NOMO-1 treated with dmso at 0.1 percent for 144 hours (cell line): ENCODE measurements around the gene MRPL53.
"Not testable (repeated sequence)": the region's sequence is repeated elsewhere in the genome, so short reads cannot be mapped to it uniquely, and the experiment has no call there.

ENCODE experiments used
- DNase-seq: peaks from one replicate; lab custom pipeline; 2025; ENCODE audit not compliant: unreplicated experiment; lab: John Stamatoyannopoulos, UW

Gene MRPL53

DNA sequence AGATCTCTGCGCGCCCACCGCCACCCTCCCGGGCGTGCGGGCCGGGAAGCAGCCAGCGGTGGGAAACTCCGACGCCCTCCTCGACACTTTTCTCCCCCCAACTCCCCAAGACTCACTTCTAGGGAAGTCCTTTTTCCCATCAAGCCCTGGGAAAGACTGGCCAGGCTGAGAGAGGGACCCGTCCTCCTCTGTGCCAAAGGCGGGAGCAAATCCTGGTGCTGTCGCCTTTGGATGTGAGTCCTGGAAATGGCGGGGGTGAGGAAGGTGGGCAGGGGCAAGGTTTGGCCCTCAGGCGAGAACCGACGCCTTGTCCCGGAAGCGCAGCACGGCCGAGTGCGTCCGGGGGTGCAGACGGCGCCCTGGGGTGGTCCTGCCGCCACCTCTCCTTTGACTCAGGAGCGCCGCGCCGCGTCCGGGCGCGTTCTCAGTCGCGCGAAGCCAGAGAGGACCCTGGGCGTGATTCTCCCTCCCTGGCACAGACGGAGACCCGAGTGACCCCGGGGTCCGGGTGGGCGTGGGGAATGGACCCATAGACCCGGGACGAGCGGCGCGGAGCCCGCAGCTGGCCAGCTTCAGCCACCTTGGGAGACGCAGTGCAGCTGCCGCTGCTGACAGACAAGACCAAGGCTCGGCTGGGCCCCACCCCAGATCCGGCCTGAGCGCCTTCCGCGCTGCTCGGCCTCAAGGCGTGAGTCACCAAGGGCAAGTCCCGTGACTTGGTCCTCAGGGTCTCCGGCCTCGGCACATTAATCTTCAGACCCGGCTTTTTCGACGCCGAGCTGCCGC is 30.4 kb upstream of the MRPL53 start:
- peak; percentile 57 for DNase-seq

DNA sequence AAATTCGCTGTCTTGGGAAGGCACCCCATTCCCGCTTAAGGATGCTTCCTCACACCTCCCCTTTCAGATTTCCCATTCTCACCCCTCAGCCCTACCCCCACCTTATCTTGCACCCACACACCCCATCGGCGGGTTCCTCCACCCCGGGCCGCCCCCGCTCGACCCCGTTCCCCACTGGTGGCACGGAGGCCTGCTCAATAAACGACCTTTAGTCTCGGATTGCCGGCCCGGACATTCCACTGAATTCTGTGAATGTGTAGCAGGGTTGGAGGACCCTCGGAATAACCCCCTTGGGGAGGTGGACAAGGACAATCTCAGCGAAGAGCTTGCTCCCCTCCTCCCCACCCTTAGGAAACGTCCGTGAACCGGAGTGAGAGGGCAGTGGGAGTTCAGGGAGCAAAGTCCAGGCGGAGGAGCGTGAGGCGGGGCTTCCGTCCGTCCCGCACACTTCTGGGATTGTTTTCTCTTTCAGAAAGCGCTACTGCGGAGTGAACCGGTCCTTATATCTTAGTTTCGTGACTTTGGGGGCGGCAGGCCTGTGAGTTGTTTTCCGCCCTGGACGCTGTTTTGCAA is 29.8 kb upstream of the MRPL53 start:
- DNase-seq: no peak

DNA sequence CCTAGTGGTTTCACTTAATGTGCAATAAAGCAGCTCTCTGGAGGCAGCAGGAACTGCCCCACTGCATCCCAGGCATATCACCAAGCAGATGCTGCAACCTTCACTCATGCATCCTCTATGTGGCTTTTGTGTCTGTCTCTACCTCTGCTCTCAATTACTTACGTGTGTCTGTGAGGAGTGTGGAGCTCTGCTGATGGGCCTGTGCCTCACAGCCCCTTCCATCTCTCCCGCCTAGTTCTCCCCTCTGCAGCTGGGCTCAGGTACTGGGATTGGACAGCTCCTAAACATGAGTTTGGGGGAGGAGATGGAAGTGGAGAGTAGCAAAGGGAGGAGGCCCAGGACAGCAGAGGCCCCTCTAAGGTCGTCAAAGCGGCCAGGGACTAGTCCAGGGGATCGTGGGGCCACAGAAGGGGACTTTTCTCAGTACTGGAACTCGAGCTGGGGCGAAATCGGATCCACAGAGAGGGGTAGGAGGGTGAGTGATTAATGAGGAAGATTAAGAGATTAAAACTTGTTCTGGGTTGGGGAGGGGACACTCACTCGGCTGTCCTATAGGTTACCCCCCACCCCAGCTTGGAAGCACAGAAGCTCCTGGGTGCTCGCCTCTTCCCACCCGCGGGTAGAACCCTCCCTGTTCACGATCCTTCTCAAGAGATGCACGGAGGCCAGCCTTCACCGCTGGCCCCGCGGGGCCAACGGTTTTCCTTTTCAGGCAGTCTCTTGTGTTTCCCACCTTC is 29.0 kb upstream of the MRPL53 start:
- no peak for DNase-seq

DNA sequence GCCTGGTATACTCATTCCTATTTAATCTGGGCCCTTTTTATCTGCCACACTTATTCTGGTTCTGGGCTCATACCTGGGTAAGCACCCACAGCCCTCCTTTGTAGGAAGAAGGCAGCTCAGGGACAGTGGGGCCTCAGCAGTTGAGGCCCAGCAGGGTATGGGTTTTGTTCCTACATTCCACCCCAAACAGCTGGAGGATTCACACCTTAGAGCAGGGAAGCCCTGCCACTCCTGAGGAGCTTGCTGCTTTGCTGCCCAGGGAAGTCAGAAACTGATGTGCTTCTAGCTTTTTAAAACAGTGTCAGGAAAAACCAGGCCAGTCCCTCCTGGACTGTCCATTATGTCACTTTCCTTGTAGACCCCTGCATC is 28.1 kb upstream of the MRPL53 start:
- no peak for DNase-seq

GRCh38 chr2:74499940-74500577 is 27.6 kb upstream of the MRPL53 start:
- DNase-seq: no peak

GRCh38 chr2:74499267-74499939 is 26.9 kb upstream of the MRPL53 start, which contains the start of gene LBX2:
TSS of gene LBX2 (minus strand) at chr2:74499603. CDS start at chr2:74499537, 66 bp downstream.
- no peak for DNase-seq

DNA sequence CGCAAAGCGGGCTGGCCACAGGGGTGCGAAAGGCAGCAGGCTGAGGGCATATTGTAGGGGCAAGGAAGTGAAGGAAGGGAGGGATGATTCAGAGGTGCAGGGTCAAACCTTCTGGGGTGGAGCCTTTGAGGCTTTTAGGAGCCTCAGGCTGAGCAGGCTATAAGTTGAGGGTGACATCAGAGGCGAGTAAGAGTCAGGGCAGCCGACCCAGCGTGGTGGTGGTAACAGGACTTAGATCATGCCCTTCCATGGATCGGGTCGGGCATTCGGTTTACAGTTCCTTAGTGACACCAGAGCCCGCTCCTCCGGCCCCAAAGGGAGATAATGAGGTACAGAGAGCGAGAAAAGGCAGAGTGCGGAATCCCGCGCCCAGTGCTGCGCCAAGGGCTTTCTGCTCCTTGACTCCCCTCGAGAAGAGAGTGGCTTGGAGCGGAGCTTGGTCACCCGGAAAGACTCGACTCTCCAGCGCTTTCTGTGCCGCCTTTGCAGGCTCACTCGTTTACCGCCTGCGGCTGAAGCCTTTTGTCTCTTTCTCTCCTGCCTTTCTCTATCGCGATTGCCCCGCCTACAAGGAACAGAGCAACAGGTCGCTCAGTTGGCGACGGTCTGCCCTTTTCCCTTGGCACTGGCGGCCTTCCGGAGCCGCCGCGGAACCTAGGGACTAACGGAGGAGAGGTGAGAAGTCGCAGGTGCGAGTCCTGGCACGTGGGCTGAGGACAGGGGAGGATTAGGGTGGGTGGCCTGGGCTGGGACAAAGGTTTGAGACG is 26.2 kb upstream of the MRPL53 start:
- no peak for DNase-seq

DNA sequence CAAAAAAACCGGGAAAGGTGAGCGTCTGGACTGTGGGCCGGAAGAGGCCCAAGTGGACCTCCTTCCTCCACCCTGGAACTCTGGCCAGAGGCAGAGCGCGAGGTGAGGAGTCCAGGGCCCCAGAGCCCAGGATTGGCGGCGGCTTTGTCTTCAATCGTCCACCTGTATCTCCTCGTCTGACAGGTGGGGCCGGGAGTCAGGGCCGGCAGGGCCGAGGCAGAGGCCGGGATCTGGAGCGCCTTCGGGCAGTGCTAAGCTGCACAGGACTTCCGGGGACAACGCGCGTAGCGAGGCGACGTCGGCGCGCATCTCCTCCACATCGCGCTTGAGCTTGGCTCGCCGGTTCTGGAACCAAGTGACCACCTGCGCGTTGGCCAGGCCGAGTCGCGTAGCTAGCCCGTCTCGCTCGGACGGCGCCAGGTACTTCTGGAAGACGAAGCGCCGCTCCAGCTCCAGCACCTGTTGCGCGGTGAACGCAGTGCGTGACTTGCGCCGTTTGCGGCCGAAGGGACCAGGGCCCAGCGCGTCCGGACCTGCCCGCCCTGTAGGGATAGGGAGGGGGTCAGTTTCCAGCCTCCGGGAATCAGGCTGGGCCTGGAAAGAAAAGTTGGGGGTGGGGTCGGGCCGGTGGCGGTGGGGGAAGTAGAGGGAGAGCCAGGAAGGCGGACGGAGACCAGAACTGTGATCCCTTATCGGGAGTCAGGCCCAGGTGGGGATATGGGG is 25.5 kb upstream of the MRPL53 start:
- no peak for DNase-seq

DNA sequence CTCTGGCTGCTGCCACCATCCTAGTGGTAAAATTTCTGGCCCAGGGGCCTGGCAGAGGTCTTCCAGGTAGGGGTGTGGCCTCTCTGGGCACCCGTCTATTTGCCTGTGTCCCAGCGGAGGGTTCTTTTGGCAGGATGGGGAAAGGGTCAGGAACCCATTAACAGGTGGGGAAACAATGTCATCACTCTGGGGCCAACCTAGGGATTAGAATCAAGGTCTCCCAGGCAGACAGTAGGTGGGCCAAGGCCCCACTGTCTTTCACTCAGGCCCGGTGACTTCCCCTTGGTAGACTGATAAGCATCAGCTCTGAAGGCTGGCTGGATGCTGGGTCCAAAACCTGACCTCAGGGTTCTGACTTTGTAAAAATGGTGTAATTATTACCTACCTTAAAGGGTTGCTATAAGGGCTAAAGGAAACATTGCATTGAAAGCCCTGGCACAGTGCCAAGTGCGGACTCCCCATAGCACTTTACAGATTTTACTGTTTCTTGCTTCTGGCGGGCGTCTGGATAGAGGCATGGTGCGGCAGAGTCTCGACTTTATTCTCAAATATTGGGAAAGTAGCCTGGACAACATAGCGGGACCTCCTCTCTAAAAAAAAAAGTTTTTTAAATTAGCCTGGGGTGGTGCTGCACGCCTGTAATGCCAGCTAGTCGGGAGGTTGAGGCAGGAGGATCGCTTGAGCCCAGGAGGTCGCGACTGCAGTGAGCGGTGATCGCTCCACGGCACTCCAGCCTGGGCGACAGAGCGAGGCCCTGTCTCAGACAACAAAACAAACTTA is 24.7 kb upstream of the MRPL53 start:
- DNase-seq: no peak

GRCh38 chr2:74495440-74495839 is 23.0 kb upstream of the MRPL53 start:
- no peak for DNase-seq

- DNase-seq: no peak
Measured at GRCh38 chr2:74493546-74493945, 21.1 kb upstream of the MRPL53 start.

DNA sequence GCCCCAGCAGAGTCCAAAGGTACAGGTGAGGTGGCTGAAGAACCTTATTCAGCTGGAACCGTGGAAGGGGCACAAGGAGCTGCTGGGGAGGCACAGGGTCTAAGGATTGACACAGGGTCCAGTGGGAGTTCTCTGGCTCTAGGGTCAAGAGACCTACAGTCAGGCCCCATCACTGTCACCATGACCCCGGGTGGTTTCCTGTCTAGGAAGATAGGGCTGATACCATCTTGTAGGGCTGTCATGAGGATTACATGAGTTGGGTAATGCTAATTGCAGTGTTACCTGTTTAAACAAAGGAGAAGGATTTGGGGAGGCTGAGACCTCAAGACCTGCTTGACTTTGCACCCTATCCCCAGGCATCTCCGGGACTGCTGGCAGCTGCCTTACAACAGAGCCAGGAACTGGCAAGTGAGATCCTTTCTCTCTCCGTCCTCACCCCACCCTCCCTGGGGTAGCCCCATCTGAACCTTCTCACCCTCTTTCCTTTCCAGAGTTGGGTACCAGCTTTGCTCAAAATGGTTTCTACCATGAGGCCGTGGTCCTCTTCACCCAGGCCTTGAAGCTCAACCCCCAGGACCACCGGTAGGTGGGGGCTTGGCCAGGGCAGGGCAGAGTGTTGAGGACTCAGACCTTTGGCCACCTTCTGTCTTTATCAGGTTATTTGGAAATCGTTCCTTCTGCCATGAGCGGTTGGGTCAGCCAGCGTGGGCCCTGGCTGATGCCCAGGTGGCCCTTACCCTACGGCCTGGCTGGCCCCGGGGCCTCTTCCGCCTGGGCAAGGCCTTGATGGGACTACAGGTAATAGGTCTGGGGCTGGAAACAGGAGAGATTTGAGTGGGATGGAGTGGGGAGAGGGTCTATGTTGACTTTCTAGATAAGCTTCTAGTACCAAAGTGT is 19.4 kb upstream of the MRPL53 start:
- no peak for DNase-seq

GRCh38 chr2:74489906-74490305 is 17.4 kb upstream of the MRPL53 start:
- no peak for DNase-seq

DNA sequence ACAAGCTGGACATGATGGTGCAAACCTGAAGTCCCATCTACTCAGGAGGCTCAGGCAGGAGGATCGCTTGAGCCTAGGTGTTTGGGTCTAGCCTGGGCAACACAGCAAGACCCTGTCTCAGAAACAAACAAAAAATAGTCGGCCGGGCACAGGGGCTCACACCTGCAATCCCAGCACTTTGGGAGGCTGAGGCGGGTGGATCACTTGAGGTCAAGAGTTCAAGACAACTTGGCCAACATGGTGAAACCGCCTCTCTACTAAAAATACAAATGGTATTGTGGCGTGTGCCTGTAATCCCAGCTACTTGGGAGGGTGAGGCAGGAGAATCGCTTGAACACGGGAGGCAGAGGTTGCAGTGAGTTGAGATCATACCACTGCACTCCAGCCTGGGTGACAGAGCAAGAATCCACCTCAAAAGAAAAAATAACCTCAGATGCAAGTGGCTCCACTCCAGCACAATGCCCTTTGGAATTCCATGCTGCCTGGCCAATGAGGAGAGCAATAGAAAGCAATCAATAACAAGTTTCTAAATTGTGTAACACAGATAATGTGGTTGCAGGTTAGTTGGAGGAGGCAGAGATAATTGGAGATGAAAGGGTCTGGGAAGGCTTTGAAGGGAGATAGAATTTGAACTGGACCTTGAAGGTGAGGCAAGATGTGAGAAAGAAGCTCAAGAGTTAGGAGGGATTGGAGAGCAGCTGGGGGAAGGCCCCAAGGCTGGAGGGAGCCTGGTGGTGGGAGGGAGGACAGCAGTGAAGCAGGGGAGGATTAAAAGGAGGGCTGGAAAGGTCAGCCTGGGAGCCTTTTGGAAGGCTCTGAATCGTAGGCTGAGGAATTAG is 16.4 kb upstream of the MRPL53 start:
- DNase-seq: no peak

DNA sequence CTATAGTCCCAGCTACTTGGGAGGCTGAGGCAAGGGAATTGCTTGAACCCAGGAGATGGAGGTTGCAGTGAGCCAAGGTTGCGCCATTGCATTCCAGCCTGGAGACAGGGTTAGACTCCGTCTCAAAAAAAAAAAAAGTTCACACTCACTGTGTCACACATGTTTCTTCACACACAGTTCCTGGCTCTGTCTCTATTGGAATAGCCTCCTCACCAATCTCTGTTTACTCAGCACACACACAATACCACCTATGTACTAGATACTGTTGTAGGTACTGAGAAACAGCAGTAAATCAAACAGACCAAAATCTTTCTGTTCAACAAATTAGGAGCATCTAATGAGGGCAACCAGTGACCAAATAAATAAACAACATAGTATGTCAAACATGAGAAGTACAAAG is 13.7 kb upstream of the MRPL53 start:
- no peak for DNase-seq

GRCh38 chr2:74483675-74484164 is 11.2 kb upstream of the MRPL53 start:
- not testable (repeated sequence) for DNase-seq
